GM19023 (cell line): Measurements from ENCODE around the gene CFAP97.
"Not testable (repeated sequence)": the region's sequence is repeated elsewhere in the genome, so short reads cannot be mapped to it uniquely, and the experiment has no call there.

Experiments used
- ATAC-seq: cut with Tn5 transposase; IDR thresholded peaks from one replicate; pipeline ENCODE4 v1.9.1; 2021; ENCODE audit warnings: mild to moderate bottlenecking, moderate library complexity; ENCODE audit not compliant: unreplicated experiment

CFAP97 gene

GRCh38 chr4:185201977-185202962 lies 1.5 kb downstream of the CFAP97 start:
- ATAC-seq: no peak

DNA sequence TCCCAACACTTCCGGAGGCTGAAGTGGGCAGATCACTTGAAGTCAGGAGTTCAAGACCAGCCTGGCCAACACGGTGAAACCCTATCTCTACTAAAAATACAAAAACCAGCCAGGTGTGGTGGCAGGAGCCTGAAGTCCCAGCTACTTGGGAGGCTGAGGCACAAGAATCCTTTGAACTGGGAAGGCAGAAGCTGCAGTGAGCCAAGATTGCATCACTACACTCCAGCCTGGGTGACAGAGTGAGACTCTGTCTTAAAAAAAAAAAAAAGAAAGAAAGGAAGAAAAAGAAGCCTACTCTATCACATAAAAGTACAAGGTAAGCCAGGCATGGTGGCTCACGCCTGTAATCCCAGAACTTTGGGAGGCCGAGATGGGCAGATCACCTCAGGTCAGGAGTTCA lies 5.6 kb downstream of the CFAP97 start:
- not testable (repeated sequence) for ATAC-seq

DNA sequence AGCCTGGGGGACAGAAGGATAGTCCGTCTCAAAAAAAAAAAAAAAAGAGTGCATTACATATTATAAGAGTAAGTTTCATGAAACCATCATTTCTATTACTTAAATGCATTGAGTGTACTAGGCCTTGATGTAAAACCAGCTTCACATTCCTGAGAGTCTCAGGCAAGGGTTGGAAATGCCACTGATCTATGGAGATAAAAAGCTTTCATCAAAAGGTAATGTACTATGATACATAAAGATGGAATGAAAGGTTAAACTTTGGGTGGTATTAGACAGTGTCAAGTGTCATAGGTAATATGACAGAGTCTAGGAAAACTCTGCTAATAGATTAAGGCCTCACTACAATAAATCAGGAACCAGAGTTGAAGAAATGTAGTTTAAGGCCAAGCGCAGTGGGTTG lies 7.4 kb downstream of the CFAP97 start:
- no peak for ATAC-seq

- no peak for ATAC-seq
Observed at GRCh38 chr4:185194924-185195888, 8.6 kb downstream of the CFAP97 start.

GRCh38 chr4:185192059-185192458 lies 11.7 kb downstream of the CFAP97 start:
- peak; percentile 77 for ATAC-seq

DNA sequence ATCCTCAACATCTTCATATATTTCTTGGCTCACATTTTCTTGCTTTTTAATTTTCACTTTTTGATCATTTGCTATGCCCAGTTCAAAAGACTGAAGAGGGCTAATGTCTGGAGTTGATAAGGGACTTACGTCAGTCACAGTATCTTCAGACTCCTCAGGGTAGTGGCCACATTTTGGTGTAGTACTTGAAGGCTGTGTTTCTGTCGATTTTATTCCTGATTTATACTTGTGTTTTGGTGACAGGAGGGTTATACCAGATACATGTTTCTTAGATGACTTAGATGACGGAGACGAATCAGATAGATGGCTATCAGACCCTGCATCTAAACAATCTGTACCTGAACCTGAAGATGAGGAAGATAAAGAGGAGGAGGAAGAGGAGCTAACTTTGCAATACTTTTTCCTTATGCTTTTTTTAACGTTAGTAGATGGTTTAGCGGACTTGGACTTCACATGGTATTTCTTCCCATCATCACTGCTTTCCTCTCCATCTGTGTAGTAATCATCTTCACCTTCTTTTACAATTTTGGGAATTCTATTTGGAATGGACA lies 13.4 kb downstream of the CFAP97 start:
- ATAC-seq: no peak

DNA sequence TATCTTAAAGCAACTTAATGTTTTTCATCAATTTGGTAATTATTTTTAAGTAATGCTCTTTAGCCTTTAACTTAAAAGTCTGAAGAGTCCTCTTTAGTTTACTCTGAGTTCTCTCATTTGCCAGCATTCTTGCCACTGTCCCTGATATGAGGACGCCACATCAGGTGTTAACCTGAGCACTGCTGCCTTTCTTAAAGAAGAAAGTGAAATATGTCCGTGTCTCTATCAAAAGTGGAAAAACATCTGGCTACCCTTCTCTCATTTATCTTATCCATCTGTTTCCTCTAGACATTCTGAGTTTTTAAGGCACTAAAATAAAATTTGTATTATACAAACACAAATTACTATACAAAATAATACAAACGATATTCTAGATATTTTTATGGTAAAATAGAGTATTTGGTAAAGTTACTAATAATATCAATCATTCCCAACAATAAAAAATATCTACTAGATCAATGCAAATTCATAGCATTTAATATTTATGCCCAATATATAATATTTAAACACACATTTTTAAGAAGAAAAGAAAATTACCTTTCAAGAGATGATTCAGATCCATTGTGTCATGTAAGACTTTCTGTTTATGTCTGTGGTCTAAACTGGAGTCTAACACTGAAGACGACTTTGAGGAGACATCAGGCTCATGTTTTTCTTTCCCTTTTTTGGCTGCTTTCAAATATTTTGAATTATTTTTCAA lies 14.0 kb downstream of the CFAP97 start:
- ATAC-seq: no peak

GRCh38 chr4:185186769-185187168 lies 17.0 kb downstream of the CFAP97 start:
- ATAC-seq: no peak

- ATAC-seq: no peak
Observed at GRCh38 chr4:185183622-185184281, 20.0 kb downstream of the CFAP97 start.

DNA sequence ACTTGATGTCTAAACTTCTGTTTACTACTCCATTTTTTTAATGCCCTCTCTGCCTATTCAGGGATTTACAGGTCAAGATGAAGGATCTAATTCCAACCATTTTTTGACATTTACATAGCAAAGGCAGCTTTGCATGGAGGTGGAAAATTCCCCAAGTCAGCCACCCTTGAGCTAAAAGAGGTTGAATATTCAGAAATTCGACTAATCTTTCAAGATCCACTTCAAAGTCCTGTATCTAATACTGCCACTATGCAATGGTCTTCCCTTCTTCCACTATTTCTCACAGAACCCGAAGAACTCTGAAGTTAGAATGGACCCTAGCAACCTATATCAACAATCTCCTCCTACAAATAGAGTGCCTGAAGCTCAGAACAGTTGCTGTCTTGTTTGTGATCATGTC lies 21.6 kb downstream of the CFAP97 start:
- no peak for ATAC-seq

GRCh38 chr4:185179488-185179887 lies 24.3 kb downstream of the CFAP97 start:
- ATAC-seq: no peak

DNA sequence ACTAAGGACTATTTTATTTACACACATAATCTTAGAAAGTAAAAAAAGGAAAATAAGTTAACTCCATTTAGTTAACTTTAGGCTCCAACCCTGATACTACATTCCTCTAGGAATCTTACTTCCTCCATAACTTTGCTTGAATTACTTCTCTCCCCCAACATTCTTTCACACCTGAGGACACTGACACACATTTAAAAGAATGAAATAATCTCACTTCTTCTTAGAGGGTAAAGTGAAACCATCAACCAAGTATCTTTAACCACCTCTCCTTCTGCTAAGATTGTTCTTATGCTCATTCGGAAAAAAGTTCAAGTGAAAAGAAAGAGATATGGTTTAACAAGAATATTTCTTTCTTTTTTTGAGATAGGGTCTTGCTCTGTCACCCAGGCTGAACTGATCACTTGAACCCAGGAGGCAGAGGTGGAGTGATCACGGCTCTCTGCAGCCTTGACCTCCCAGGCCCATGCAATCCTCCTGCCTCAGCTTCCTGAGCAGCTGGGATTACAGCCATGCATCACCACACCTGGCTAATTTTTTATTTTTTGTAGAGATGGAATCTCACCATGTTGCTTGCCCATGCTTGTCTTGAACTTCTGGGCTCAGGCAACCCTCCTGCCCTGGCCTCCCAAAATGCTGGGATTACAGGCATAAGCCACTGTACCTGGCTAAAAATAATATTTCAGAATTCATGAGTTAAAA lies 32.3 kb downstream of the CFAP97 start:
- ATAC-seq: peak; percentile 63

DNA sequence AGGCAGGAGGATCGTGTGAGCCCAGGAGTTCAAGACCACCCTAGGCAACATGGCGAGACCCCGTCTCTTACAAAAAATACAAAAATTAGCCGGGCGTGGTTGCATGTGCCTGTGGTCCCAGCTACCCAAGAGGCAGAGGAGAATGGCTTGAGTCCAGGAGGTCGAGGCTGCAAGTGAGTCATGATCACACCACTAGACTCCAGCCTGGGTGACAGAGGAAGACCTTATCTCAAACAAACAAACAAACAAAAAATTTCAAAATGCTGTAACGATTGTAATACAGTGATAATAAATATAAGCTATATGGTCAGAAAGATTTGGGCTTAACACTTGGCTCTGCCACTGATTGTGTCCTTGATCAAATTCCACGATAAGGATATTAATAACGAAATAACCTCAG lies 36.6 kb downstream of the CFAP97 start:
- no peak for ATAC-seq

DNA sequence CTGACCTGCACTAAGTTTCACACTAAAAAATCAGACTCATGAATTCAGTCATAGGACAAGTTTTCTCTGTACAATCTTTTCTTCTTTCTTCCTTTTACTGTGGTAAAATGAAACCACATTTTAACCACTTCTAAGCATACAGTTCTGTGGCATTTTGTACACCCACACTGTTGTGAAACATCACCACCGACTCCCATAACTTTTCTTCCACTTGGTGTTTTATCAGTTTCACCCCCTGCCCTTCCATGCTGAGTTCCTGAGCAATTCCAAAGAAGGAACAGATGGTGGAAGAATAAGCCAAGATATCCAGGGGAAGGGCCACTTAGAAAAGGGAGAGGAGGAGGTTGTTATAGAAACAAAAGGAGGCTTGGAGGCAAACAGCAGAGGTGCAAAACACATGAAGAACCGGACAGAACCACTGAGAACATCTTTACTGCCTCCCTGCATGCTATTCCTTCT lies 38.2 kb downstream of the CFAP97 start:
- peak; percentile 95 for ATAC-seq

- ATAC-seq: no peak
Observed at GRCh38 chr4:185151296-185151695, 52.5 kb downstream of the CFAP97 start.

- no peak for ATAC-seq
Observed at GRCh38 chr4:185149392-185149791, 54.4 kb downstream of the CFAP97 start.

GRCh38 chr4:185145572-185145971 lies 58.2 kb downstream of the CFAP97 start:
- no peak for ATAC-seq

DNA sequence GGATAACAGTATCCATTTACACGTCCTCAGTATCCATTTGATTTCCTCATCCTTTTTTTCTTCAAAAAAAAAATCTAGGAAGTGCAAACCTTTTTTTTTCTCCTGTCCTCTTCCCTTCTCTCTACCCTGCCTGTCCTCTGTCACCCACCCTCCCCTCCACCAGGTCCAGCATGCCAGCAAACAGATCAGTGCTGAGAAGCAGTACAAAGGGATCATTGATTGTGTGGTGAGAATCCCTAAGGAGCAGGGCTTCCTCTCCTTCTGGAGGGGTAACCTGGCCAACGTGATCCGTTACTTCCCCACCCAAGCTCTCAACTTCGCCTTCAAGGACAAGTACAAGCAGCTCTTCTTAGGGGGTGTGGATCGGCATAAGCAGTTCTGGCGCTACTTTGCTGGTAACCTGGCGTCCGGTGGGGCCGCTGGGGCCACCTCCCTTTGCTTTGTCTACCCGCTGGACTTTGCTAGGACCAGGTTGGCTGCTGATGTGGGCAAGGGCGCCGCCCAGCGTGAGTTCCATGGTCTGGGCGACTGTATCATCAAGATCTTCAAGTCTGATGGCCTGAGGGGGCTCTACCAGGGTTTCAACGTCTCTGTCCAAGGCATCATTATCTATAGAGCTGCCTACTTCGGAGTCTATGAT lies 59.1 kb downstream of the CFAP97 start:
- ATAC-seq: no peak

- ATAC-seq: peak; percentile 18
Observed at GRCh38 chr4:185143601-185143969, 60.2 kb downstream of the CFAP97 start.
